DOHH2 (cell line): ENCODE results near the gene ZNF491.
A peak's percentile ranks its signal among the peaks of the same experiment; 100 is the strongest.

Source experiments
- H3F3A ChIP-seq: fragments of 200-600 bp; sonication (generic), shearing (Covaris generic); 2 replicates; pipeline ENCODE4 v1.6.0; 2016; ENCODE audit warnings: antibody characterized with exemption, mild to moderate bottlenecking; ENCODE audit not compliant: control insufficient read depth, insufficient read depth
- H3K27ac ChIP-seq: fragments of 200-600 bp; sonication (generic); 2 replicates; pipeline ENCODE4 v1.5.1; 2014; ENCODE audit warnings: low read depth, mild to moderate bottlenecking, low read length, moderate library complexity
- H3K27me3 ChIP-seq: fragments of 200-600 bp; sonication (generic); 2 replicates; pipeline ENCODE4 v1.6.1; 2014; ENCODE audit warnings: mild to moderate bottlenecking, low read length, mixed read lengths; ENCODE audit not compliant: control insufficient read depth
- H3K36me3 ChIP-seq: fragments of 200-600 bp; sonication (generic); 2 replicates; pipeline ENCODE4 v1.6.1; 2014; ENCODE audit warnings: mild to moderate bottlenecking, low read length, moderate library complexity, mixed read lengths; ENCODE audit not compliant: control insufficient read depth
- H3K4me1 ChIP-seq: fragments of 200-600 bp; sonication (generic); 2 replicates; pipeline ENCODE4 v1.6.1; 2014; ENCODE audit warnings: mild to moderate bottlenecking, low read length, mixed read lengths; ENCODE audit not compliant: control insufficient read depth
- H3K4me2 ChIP-seq: fragments of 200-600 bp; sonication (generic); 2 replicates; pipeline ENCODE4 v1.6.0; 2014; ENCODE audit warnings: mild to moderate bottlenecking, low read length, moderate library complexity
- H3K4me3 ChIP-seq: fragments of 200-600 bp; sonication (generic); 2 replicates; pipeline ENCODE4 v1.5.1; 2014; ENCODE audit warnings: mild to moderate bottlenecking, low read length, mixed read lengths
- H3K79me2 ChIP-seq: fragments of 200-600 bp; sonication (generic); 2 replicates; pipeline ENCODE4 v1.6.1; 2014; ENCODE audit warnings: mild to moderate bottlenecking, low read length, mixed read lengths; ENCODE audit not compliant: control insufficient read depth
- H3K9me2 ChIP-seq: fragments of 200-600 bp; sonication (generic); replicated peaks from 2 replicates; pipeline ENCODE4 v1.6.1; 2014; ENCODE audit warnings: mild to moderate bottlenecking, low read length, mixed read lengths; ENCODE audit not compliant: control insufficient read depth
- H3K9me3 ChIP-seq: fragments of 200-600 bp; sonication (generic); 2 replicates; pipeline ENCODE4 v1.6.1; 2014; ENCODE audit warnings: antibody characterized with exemption, low read length, mixed read lengths; ENCODE audit not compliant: control insufficient read depth, insufficient read depth
- H4K20me1 ChIP-seq: fragments of 200-600 bp; sonication (generic); 2 replicates; pipeline ENCODE4 v1.6.0; 2014; ENCODE audit warnings: low read depth, mild to moderate bottlenecking, antibody characterized with exemption, low read length, moderate library complexity; ENCODE audit not compliant: control insufficient read depth, insufficient read depth
- CTCF ChIP-seq: fragments of 200-600 bp; sonication (generic); IDR thresholded peaks from one replicate; pipeline ENCODE4 v1.5.1; 2014; ENCODE audit warnings: antibody characterized with exemption, mild to moderate bottlenecking, low read depth, low read length; ENCODE audit not compliant: poor library complexity, severe bottlenecking
- EZH2phosphoT487 ChIP-seq: fragments of 200-600 bp; sonication (generic); IDR thresholded peaks from 2 replicates; pipeline ENCODE4 v1.6.1; 2017; ENCODE audit warnings: borderline replicate concordance, mild to moderate bottlenecking, antibody characterized with exemption, low read length, moderate library complexity, mixed read lengths

Gene ZNF491

DNA sequence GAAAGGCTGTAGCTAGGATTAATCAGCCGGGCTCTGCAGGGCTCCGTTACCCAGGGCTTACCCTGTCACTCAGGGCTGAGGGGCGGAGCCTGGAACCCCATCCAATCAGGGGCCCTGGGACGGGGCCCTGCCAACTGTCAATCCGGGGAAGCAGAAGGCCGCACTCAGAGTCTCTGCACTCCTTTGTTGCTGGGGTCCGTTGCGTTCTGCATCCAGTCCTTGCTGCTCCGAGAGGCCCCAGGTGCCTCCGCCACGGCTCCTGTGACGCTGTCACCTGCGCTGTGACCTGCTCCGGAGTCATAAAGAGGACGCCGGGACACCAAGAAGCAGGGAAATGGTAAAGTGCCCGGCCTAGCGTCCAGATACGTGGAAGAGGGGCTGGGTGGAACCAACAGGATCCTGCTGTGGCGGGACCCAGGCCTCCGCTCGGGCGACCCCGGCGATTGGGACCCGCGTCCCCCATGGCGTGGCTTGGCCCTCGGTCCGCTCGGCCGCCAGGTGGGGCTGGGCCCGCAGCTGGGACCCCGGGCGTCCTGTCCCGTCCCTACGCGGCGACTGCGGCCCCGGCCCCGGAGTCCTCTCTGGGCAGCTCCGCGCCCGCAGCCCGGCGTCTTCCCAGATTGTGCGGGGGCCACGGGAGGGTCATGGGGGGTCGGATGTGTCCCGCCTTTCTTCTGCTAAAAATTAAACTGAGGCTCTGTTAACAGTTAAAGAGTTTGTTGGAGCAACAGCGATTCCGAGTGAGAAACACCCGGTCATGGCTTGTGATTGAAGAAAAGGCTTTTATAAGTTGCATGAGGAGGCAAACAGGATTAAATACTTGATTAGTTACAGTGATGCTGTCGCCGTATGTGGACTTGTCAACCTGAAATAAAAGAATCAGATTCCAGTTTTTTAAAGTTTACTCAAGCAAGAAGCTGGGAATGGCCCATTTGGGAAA, at the start of gene ZNF491:
Gene ZNF491, plus strand, starts transcription at position 133 of the 940 bp plus-strand sequence. CDS start 7,431 bp downstream, outside the sequence.
- H3K79me2 ChIP-seq, result no peaks in the 10 kb centered on the region
- H3K27ac ChIP-seq, result peak within 1 kb of the TSS; percentile 28; the same call in 1 of the 2 replicates
- no peaks in the 10 kb centered on the region for H3K9me2 ChIP-seq
- H3K9me3 ChIP-seq, result peaks cover 3% of the 10 kb centered on the region; the same call in 1 of the 2 replicates
- no peaks in the 10 kb centered on the region for H3K27me3 ChIP-seq
- no peaks in the 10 kb centered on the region for H4K20me1 ChIP-seq
- peak within 1 kb of the TSS; percentile 97 for H3K4me2 ChIP-seq
- H3K4me1 ChIP-seq, result peaks cover 27% of the 10 kb centered on the region
- H3F3A ChIP-seq, result 0 out of 2 replicates have a peak, but pooled peaks cover 4% of the 10 kb centered on the region
- no peaks in the 10 kb centered on the region for H3K36me3 ChIP-seq
- peak within 1 kb of the TSS; percentile 91 for H3K4me3 ChIP-seq
- TF ChIP-seq CTCF (peak; percentile 50), EZH2phosphoT487 (no peak)

DNA sequence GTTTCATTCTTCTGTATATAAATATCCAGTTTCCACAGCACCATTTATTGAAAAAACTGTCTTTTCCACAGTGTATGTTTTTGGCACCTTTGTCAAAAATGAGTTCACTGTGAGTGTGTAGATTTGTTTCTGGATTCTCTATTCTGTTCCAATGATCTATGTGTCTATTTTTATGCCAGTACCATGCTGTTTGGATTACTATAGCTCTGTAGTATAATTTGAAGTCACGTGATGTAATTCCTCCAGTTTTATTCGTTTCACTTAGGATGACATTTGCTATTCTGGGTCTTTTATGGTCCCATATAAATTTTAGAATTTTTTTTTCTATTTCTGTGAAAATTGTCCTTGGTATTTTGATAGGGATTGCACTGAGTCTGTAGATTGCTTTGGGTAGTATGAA, 48.6 kb upstream of the ZNF491 start:
- Histone ChIP-seq H3F3A (no peaks in the 10 kb centered on the region), H3K4me1 (no peaks in the 10 kb centered on the region), H3K27me3 (peaks cover 2% of the 10 kb centered on the region; the same call in 1 of the 2 replicates), H3K36me3 (no peaks in the 10 kb centered on the region), H3K27ac (no peak overlapping the region), H3K9me3 (0 out of 2 replicates have a peak, but pooled peaks cover 3% of the 10 kb centered on the region), H3K9me2 (no peaks in the 10 kb centered on the region), H3K4me2 (no peak overlapping the region), H3K79me2 (no peaks in the 10 kb centered on the region), H4K20me1 (no peaks in the 10 kb centered on the region), H3K4me3 (no peak overlapping the region)
- TF ChIP-seq EZH2phosphoT487 (no peak), CTCF (no peak)

DNA sequence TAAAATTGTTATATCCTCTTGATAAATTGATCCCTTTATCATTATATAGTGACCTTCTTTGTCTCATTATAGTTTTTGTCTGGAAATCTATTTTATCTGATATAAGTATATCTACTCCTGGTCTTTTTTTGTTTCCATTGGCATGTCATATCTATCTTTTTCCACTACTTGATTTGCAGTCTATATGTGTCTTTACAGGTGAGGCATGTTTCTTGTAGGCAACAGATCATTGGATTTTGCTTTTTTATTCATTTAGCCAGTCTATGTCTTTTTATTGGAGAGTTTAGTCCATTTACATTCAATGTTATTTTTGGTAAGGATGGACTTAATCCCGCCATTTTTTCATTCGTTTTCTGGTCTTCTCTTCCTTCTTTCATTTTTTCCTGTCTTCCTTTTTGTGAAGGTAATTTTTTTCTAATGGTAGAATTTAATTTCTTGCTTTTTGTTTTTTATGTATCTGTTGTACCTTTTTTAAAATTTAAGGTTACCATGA, 46.0 kb upstream of the ZNF491 start:
- Histone ChIP-seq H3K4me3 (no peak overlapping the region), H3K79me2 (no peaks in the 10 kb centered on the region), H3K27me3 (no peaks in the 10 kb centered on the region; the same call in 1 of the 2 replicates), H4K20me1 (no peaks in the 10 kb centered on the region), H3F3A (no peaks in the 10 kb centered on the region), H3K9me3 (peaks cover 9% of the 10 kb centered on the region), H3K36me3 (no peaks in the 10 kb centered on the region), H3K4me1 (no peaks in the 10 kb centered on the region), H3K9me2 (no peaks in the 10 kb centered on the region), H3K4me2 (no peak overlapping the region), H3K27ac (no peak overlapping the region)
- TF ChIP-seq CTCF, result no peak
- TF ChIP-seq EZH2phosphoT487, result no peak
